ENCODE measurements around the gene C1QA.
A peak's percentile ranks its signal among the peaks of the same experiment; 100 is the strongest.

Gene C1QA

GRCh38 chr1:22652881-22653316, 16.5 kb downstream of the C1QA start, which contains the start of gene C1QB:
Gene C1QB, plus strand, starts transcription at chr1:22653236. Its CDS starts 6,227 bp downstream, at chr1:22659463.
- in situ Hi-C loops (cut with HindIII; ENCODE audit: low sequenced_read_pairs), result no loop called here
- no peak within 1 kb of the TSS for H3K4me3 ChIP-seq (ENCODE audit: low read depth, low read length)
- no peak for DNase-seq (ENCODE audit: low read depth)
- no peak for TF ChIP-seq CTCF (IDR thresholded peaks at IDR 0.05; ENCODE audit: low read depth, low read length, missing control alignments)

DNA sequence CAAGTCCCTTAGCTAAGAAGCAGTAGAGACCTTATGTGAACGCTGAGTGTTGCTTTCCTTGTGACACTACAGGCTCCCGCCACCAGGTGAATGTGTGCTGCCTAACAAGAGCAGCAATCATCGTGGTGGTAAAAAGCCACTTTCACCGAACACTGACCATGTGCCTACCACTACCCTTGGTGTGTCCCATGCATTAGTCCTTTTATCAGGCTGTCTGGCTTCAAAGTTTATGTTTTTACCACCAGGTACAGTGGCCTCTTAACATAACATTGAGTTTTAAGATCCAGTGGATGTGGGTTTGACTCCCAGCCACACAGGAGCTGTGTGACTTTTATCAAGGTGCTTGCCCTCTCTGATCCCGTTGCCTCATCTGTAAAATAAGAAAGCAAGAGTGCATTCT, 18.3 kb downstream of the C1QA start:
- TF ChIP-seq CTCF (IDR thresholded peaks at IDR 0.05; ENCODE audit: low read depth, low read length, missing control alignments), result peak; percentile 24
- H3K4me3 ChIP-seq (ENCODE audit: low read depth, low read length), result no peak overlapping the region
- no peak for DNase-seq (ENCODE audit: low read depth)
- in situ Hi-C loops (cut with HindIII; ENCODE audit: low sequenced_read_pairs), result no loop called here

DNA sequence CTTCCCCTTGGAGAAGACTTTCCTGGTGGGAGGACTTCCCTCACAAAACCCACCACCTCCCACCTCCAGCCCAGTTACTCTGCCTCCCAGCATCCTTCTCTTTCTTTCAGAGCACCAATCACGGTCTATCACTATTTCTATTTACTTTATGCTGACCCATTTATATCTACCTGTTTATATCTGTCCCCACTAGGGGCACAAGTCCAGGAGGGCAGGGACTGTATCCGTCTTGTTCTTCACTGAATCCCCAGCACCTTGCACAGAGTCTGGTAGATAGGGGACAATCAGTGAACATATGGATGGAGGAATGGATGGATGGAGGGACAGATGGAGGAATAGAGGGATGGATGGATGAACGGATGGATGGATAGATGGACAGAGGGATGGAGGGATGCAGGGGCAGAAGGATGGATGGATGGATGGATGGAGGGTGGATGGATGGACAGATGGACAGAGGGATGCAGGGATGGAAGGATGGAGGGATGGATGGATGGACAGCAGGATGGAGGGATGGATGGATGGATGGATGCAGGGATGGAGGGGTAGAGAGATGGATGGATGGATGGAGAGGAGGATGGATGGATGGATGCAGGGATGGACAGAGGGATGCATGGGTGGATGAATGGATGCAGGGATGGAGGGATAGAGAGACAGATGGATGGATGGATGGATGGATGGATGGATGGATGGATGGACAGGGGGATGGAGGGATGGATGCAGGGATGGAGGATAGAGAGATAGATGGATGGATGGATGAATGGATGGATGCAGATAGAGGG, 22.1 kb downstream of the C1QA start:
- in situ Hi-C loops (cut with HindIII; ENCODE audit: low sequenced_read_pairs), result no loop called here
- no peak for TF ChIP-seq CTCF (IDR thresholded peaks at IDR 0.05; ENCODE audit: low read depth, low read length, missing control alignments)
- no peak for DNase-seq (ENCODE audit: low read depth)
- H3K4me3 ChIP-seq (ENCODE audit: low read depth, low read length), result no peak overlapping the region

- no peak overlapping the region for H3K4me3 ChIP-seq (ENCODE audit: low read depth, low read length)
- no peak for DNase-seq (ENCODE audit: low read depth)
- TF ChIP-seq CTCF (IDR thresholded peaks at IDR 0.05; ENCODE audit: low read depth, low read length, missing control alignments), result no peak
- in situ Hi-C loops (cut with HindIII; ENCODE audit: low sequenced_read_pairs), result no loop called here
Observed at GRCh38 chr1:22660716-22661241, 24.4 kb downstream of the C1QA start.

GRCh38 chr1:22661880-22662279, 25.5 kb downstream of the C1QA start:
- TF ChIP-seq CTCF (IDR thresholded peaks at IDR 0.05; ENCODE audit: low read depth, low read length, missing control alignments), result no peak
- H3K4me3 ChIP-seq (ENCODE audit: low read depth, low read length), result no peak overlapping the region
- no peak for DNase-seq (ENCODE audit: low read depth)
- in situ Hi-C loops (cut with HindIII; ENCODE audit: low sequenced_read_pairs), result no loop called here

DNA sequence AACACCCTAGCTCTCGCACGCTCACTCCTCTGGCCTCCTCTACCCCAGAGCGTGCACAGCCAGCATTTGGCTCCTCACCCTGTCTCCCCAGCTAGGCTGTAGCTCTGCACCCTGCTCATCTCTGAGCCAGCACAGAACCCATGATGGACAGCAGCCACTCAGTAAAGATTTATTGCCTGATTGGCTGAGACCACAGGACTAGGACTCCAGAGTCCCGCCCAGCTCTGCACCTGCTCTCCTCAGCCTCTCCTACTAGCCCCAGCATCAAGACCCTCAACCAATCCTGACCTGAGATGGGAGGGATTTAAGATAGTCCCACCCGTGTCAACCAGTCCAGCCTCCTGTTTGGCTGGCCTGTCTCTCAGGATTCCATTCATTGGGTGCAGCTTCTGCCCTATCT, 25.9 kb downstream of the C1QA start:
- H3K4me3 ChIP-seq (ENCODE audit: low read depth, low read length), result no peak overlapping the region
- TF ChIP-seq CTCF (IDR thresholded peaks at IDR 0.05; ENCODE audit: low read depth, low read length, missing control alignments), result no peak
- DNase-seq (ENCODE audit: low read depth), result no peak
- in situ Hi-C loops (cut with HindIII; ENCODE audit: low sequenced_read_pairs), result no loop called here
